Measurements from ENCODE around the gene MCUR1.
"Not testable (repeated sequence)": the region's sequence is repeated elsewhere in the genome, so short reads cannot be mapped to it uniquely, and the experiment has no call there.

Gene MCUR1, protein sequence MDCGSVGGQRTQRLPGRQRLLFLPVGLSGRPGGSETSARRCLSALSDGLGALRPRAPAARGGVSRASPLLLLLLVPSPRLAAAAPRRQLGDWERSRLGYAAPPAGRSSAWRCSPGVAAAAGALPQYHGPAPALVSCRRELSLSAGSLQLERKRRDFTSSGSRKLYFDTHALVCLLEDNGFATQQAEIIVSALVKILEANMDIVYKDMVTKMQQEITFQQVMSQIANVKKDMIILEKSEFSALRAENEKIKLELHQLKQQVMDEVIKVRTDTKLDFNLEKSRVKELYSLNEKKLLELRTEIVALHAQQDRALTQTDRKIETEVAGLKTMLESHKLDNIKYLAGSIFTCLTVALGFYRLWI

GRCh38 chr6:13814176-13814937, at the start of gene MCUR1:
Gene MCUR1 (minus strand): TSS chr6:13814557. CDS start chr6:13814429, 128 bp downstream.
- DNase-seq = peak; percentile 82

DNA sequence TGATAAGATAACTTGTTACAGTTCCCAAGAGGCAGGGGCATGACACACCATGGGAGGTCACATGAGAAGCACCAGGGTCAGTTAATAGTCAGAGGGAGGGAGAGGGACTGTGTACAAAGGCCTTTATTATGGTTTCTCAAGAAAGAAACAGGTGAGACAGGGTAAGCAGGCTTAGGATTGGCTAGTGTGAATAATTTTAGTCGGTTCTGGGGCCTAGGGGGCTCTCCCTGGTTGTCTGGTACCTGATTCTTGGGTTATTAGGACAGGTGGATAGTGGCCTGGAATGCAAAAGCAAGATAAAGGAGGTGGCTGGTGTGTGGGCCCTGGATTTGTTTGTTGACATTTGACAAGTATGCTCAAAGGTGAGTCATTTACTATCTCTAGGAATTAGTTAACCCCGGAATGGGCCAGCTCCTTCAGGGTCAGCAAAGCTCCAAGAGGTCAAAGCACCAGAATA, 49.4 kb upstream of the MCUR1 start:
- DNase-seq = no peak

DNA sequence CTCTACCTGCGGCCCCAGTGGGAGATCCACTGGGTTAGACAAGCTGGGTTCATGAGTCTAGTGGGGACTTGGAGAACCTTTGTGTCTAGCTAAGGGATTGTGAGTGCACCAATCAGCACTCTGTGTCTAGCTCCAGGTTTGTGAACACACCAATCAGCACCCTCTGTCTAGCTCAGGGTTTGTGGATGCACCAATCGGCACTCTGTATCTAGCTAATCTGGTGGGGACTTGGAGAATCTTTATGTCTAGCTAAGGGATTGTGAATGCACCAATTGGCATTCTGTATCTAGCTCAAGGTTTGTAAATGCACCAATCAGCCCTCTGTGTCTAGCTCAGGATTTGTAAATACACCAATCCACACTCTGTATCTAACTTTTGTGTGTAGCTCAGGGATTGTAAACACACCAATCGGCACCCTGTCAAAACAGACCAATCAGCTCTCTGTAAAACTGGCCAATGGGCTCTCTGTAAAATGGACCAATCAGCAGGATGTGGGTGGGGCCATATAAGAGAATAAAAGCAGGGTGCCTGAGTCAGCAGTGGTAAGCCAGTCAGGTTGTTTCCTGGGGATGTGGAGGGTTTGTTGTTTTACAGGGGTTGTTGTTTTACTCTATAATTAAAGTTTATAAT, 46.3 kb upstream of the MCUR1 start:
- not testable (repeated sequence) for DNase-seq

- DNase-seq = no peak
Observed at GRCh38 chr6:13859871-13860555, 45.7 kb upstream of the MCUR1 start.

GRCh38 chr6:13854716-13855250, 40.4 kb upstream of the MCUR1 start:
- DNase-seq = no peak

- no peak for DNase-seq
Observed at GRCh38 chr6:13853871-13854270, 39.5 kb upstream of the MCUR1 start.

DNA sequence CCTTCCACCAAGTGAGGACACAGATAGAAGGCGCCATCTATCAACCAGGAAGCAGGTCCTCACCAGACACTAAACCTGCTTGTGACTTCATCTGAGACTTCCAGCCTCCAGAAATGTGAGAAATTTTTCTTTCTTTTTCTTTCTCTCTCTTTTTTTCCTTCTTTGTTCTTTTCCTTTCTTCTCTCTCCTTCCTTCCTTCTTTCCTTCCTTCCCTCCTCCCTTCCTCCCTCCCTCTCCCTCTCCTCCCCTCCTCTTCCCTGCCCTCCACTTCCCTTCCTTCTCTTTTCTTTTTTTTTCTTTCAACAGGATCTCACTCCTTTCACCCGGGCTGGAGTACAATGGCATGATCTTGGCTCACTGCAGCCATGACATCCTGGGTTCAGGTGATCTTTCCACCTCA, 37.4 kb upstream of the MCUR1 start:
- DNase-seq = no peak

- no peak for DNase-seq
Observed at GRCh38 chr6:13851330-13851729, 37.0 kb upstream of the MCUR1 start.

- DNase-seq = not testable (repeated sequence)
Observed at GRCh38 chr6:13850690-13851089, 36.3 kb upstream of the MCUR1 start.

GRCh38 chr6:13848522-13849150, 34.3 kb upstream of the MCUR1 start:
- DNase-seq = no peak

DNA sequence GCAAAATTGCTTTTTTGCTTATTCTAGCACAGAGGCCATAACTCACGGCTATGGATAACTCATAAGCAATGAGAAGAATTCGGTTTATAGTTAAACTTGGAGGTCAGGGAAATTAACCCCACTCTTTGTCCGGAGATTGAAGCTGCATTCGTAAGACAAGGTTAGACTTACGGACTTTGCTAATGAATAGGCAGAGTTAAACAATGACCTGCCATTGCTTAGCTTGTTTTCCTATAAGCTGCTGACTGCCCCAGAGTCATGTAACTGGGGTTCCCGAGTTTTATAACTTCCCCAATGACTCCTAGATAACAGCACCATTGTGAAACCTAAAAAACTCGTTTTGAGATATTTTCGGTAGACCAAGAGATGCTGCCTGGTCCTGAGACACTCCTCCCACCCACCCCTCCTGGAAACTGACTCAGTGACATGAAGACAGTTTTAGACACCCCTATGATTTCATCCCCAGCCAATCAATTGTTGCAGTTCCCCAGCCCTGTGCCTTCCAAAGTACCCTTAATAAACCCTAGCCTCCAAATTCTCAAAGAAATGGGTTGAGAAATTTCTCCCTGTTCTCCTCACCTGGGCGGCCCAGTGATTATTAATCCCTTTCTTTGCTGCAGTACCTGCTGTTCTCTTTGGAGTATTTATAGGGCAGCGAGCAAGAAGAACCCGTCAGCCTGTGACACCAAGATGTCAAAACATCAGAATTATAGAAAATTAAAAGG, 33.1 kb upstream of the MCUR1 start:
- DNase-seq = no peak

DNA sequence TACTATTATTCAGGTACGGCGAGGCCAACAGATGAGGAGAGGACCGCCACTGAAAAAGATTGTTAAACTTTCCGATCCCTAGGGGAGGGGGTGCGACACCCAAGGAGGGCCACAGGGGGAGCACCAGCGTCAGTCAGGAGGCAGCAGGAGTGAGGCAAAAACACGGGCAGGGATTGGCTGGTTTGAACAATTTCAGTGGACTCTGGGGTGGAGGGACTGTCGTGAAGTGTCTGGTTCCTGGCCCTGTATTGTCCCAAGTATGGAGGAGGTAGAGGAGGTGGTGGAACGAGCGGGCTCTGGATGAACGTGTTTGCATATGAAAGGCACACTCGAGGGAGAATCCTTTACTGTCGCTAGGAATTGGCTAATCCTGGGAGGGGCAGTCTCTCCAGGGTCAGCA, 32.5 kb upstream of the MCUR1 start:
- peak; percentile 38 for DNase-seq

GRCh38 chr6:13841936-13842335, 27.6 kb upstream of the MCUR1 start:
- no peak for DNase-seq

- no peak for DNase-seq
Observed at GRCh38 chr6:13838616-13839015, 24.3 kb upstream of the MCUR1 start.

GRCh38 chr6:13836170-13836569, 21.8 kb upstream of the MCUR1 start:
- no peak for DNase-seq

DNA sequence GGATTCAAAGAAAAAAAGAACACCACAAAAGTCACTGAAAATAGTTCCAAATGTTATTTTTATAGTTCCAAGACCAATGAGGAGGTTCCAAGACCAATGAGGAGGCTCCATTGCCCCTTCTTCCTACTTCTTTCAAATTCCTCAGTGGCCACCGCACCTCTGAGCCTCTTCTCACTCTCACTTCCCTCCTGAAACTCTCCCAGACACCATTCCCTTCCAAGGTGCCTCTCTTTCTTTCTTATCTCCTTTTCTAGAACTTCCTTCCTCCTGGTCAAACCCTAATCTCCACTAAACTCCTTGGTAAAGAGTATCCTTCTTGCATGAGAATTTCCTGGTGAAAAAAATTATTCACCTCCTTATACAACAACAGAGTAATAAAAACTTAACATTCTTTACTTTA, 20.4 kb upstream of the MCUR1 start:
- no peak for DNase-seq

DNA sequence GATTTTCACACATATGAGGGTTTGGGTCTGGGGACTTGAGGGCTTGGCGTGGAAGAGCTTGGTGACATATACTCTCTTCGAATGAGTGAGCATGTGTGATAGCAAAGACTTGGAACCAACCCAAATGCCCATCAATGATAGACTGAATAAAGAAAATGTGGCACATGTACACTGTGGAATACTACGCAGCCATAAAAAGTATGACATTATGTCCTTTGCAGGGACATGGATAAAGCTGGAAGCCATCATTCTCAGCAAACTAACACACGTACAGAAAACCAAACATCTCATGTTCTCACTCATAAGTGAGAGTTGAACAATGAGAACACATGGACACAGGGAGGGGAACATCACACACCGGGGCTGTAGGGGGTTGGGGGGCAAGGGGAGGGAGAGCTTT, 19.7 kb upstream of the MCUR1 start:
- DNase-seq = not testable (repeated sequence)

DNA sequence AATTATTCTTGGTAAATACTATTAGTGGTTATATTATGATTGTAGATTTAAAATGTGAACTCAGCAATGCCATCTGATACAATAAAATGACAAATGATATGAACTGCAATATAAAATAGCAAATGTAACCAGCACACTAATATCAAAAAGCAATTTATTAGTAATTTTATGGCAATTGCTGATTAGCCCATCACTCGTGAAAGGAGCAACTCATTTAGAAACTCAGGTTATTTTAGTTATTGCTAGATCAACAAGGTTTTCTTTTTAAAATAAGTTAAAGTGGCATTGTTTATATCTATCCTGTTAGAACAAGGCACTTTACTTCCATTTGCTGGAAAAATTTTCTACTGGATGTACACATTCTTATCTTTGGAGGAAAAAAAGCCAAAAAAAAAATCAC, 18.4 kb upstream of the MCUR1 start:
- DNase-seq = no peak

GRCh38 chr6:13831615-13832014, 17.3 kb upstream of the MCUR1 start:
- DNase-seq = no peak

DNA sequence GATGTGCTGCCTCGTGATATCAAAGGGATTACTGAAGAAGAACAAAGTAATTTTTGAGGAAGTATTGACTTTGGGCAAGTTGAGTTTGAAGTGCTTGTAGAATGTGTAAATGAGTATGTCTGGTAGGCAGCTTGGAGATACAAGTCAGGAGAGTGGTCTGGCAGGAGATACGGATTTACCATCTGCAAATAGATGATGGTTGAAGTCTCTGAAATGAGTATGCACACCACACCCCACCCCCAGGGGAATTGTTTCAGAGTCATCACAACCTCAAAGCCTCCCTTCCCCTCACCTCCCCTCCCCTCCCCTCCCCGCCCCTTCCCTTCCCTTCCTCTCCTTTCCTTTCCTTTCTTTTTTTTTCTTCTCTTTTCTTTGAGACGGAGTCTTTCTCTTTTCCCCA, 16.4 kb upstream of the MCUR1 start:
- no peak for DNase-seq

DNA sequence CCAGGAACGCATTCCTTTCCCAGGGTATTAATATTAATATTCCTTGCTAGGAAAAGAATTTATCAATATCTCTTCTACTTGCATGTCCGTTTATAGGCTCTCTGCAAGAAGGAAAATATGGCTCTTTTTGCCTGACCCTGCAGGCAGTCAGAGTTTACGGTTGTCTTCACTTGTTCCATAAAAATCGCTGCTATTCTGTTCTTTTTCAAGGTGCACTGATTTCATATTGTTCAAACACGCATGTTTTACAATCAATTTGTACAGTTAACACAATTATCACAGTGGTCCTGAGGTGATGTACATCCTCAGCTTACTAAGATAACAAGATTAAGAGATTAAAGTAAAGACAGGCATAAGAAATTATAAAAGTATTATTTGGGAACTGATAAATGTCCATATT, 15.1 kb upstream of the MCUR1 start:
- not testable (repeated sequence) for DNase-seq
